Liver (tissue), 9 donors: Measurements from ENCODE around the gene HCLS1. TPM values are rescaled to one million over a fixed set of nuclear protein-coding genes. Genes with fewer than 3 reads are reported as not detected.

Experiments
- DNase-seq: peaks from one replicate; pipeline ENCODE4 v3.0.0-alpha.2; 2017; ENCODE audit warnings: low spot score
- H3K27ac ChIP-seq, 2 donors: one replicate each; pipeline ENCODE4 v1.7.0; 2013; ENCODE audit warnings: inconsistent platforms in 2 of 2, low read length in 2 of 2, control low read depth in 1 of 2, low read depth in 1 of 2, mild to moderate bottlenecking in 1 of 2
- H3K27me3 ChIP-seq, 4 donors: one replicate each; pipeline versions ENCODE4 v1.6.1 to v1.7.0; 2013; ENCODE audit warnings: low read length in 3 of 4, inconsistent platforms in 1 of 4, mild to moderate bottlenecking in 1 of 4, moderate library complexity in 1 of 4; ENCODE audit not compliant: control insufficient read depth in 4 of 4, insufficient read depth in 4 of 4
- H3K36me3 ChIP-seq, 4 donors: one replicate each; pipeline versions ENCODE4 v1.6.1 to v1.7.0; 2013; ENCODE audit warnings: low read length in 3 of 4, mild to moderate bottlenecking in 3 of 4, low read depth in 1 of 4, moderate library complexity in 1 of 4; ENCODE audit not compliant: control insufficient read depth in 4 of 4, insufficient read depth in 3 of 4
- H3K4me1 ChIP-seq, 4 donors: one replicate each; pipeline versions ENCODE4 v1.6.1 to v1.7.0; 2013; ENCODE audit warnings: low read length in 3 of 4, mild to moderate bottlenecking in 3 of 4, moderate library complexity in 1 of 4; ENCODE audit not compliant: control insufficient read depth in 4 of 4, insufficient read depth in 4 of 4
- H3K4me3 ChIP-seq, 3 donors: one replicate each; pipeline versions ENCODE4 v1.6.1 to v1.7.0; 2013; ENCODE audit warnings: low read length in 3 of 3, control low read depth in 1 of 3, low read depth in 1 of 3, mild to moderate bottlenecking in 1 of 3
- H3K9ac ChIP-seq, 2 donors: one replicate each; pipeline ENCODE4 v1.7.0; 2013; ENCODE audit warnings: low read length in 2 of 2, mild to moderate bottlenecking in 2 of 2, moderate library complexity in 2 of 2, control low read depth in 1 of 2, low read depth in 1 of 2
- H3K9me3 ChIP-seq, 4 donors: one replicate each; pipeline versions ENCODE4 v1.6.1 to v1.7.0; 2013; ENCODE audit warnings: low read length in 3 of 4; ENCODE audit not compliant: control insufficient read depth in 4 of 4
- ATF3 ChIP-seq: IDR thresholded peaks from 2 replicates; pipeline ENCODE4 v1.6.1; 2016; ENCODE audit warnings: antibody characterized with exemption
- EGR1 ChIP-seq, 2 donors: IDR thresholded peaks; 2 replicates each; pipeline ENCODE4 v1.6.1; 2016 to 2018; ENCODE audit warnings: antibody characterized with exemption in 2 of 2, low read depth in 2 of 2
- FOXA1 ChIP-seq: IDR thresholded peaks from 2 replicates; pipeline ENCODE4 v1.6.1; 2016; ENCODE audit warnings: antibody characterized with exemption
- FOXA2 ChIP-seq: IDR thresholded peaks from 2 replicates; pipeline ENCODE4 v1.6.1; 2016; ENCODE audit warnings: antibody characterized with exemption
- GABPA ChIP-seq, 2 donors: IDR thresholded peaks in 1 of 2; conservative IDR thresholded peaks in 1 of 2; 2 replicates each; pipeline ENCODE4 v1.6.1; 2016; ENCODE audit warnings: antibody characterized with exemption in 2 of 2, mild to moderate bottlenecking in 1 of 2, moderate library complexity in 1 of 2
- HNF4A ChIP-seq, 2 donors: conservative IDR thresholded peaks; 2 replicates each; pipeline ENCODE4 v1.6.1; 2016; ENCODE audit warnings: antibody characterized with exemption in 2 of 2, mild to moderate bottlenecking in 2 of 2
- HNF4G ChIP-seq: IDR thresholded peaks from 2 replicates; pipeline ENCODE4 v1.6.1; 2016; ENCODE audit warnings: antibody characterized with exemption
- JUND ChIP-seq, 2 donors: IDR thresholded peaks; 2 replicates each; pipeline ENCODE4 v1.6.1; 2016; ENCODE audit warnings: antibody characterized with exemption in 2 of 2
- NR2F2 ChIP-seq: IDR thresholded peaks from 2 replicates; pipeline ENCODE4 v1.6.1; 2016; ENCODE audit warnings: antibody characterized with exemption
- RAD21 ChIP-seq, 2 donors: IDR thresholded peaks; 2 replicates each; pipeline ENCODE4 v1.6.1; 2016; ENCODE audit warnings: antibody characterized with exemption in 2 of 2, mild to moderate bottlenecking in 2 of 2
- RXRA ChIP-seq, 2 donors: IDR thresholded peaks; 2 replicates each; pipeline ENCODE4 v1.6.1; 2017 to 2018; ENCODE audit warnings: antibody characterized with exemption in 2 of 2, mild to moderate bottlenecking in 1 of 2
- SP1 ChIP-seq: IDR thresholded peaks from 2 replicates; pipeline ENCODE4 v1.6.1; 2018; ENCODE audit warnings: antibody characterized with exemption, mild to moderate bottlenecking
- TAF1 ChIP-seq: conservative IDR thresholded peaks from 2 replicates; pipeline ENCODE4 v1.6.1; 2016; ENCODE audit warnings: antibody characterized with exemption, mild to moderate bottlenecking
- YY1 ChIP-seq: IDR thresholded peaks from 2 replicates; pipeline ENCODE4 v1.6.1; 2016; ENCODE audit warnings: antibody characterized with exemption, mild to moderate bottlenecking
- WGBS: extraction: QIAGEN DNeasy Blood & Tissue Kit; methylation state at CpG from one replicate; pipeline ENCODE4 v1.1.7; 2013; 5-methylcytosine and 5-hydroxymethylcytosine counted together
- polyA plus RNA-seq, 2 donors: library from polyadenylated mRNA; stranded (reverse) in 1 of 2; unstranded in 1 of 2; fragments of 200-250 nt in 1 of 2; fragments of >200 nt in 1 of 2; fragmentation: Nextera tagmentation in 1 of 2; extraction: Ambion mirVana in 1 of 2; gene quantifications; one replicate each; pipeline versions ENCODE4 v1.2.1 to v1.2.3, GENCODE V29; 2013 to 2015
- total RNA-seq, 2 donors: library from RNA; depleted of rRNA; stranded (reverse); fragments of >200 nt; gene quantifications; one replicate each; pipeline ENCODE4 v1.2.3, GENCODE V29; 2014
- TF ChIP-seq, protein P1 (sequence below): IDR thresholded peaks from 2 replicates; pipeline ENCODE4 v1.6.1; 2016; ENCODE audit warnings: antibody characterized with exemption
- TF ChIP-seq, protein P2 (sequence below): IDR thresholded peaks from 2 replicates; pipeline ENCODE4 v1.6.1; 2016; ENCODE audit warnings: antibody characterized with exemption, mild to moderate bottlenecking
- TF ChIP-seq, protein P3 (sequence below): fragments of 150-350 bp; IDR thresholded peaks from 2 replicates; pipeline ENCODE4 v1.5.1; 2017; ENCODE audit warnings: improper control_type of control experiment, low read depth, low read length; ENCODE audit not compliant: missing input control
- TF ChIP-seq, protein P4 (sequence below): IDR thresholded peaks from 2 replicates; pipeline ENCODE4 v1.6.1; 2016; ENCODE audit warnings: antibody characterized with exemption
- donor health status: healthy.
- donor health status: healthy.
- donor health status: healthy.
- donor health status: healthy.
- donor health status: healthy.

HCLS1 gene
- total and polyA plus RNA-seq, 4 donors = 17.2 to 39.8 (median 22.5) TPM

- no peak overlapping the region for H3K9ac ChIP-seq
- H3K27ac ChIP-seq = no peak overlapping the region
- DNase-seq = no peak
- TF ChIP-seq FOXA1 (no peak), TAF1 (no peak), NR2F2 (no peak), GABPA (IDR thresholded peaks at IDR 0.05 in 1 of 2, conservative IDR thresholded peaks at IDR 0.05 in 1 of 2) (no peak), HNF4G (no peak), EGR1 (IDR thresholded peaks at IDR 0.05; ENCODE audit: low read depth in 2 of 2) (no peak), RAD21 (IDR thresholded peaks at IDR 0.05) (no peak), HNF4A (conservative IDR thresholded peaks at IDR 0.05) (no peak), ATF3 (no peak), JUND (IDR thresholded peaks at IDR 0.05) (no peak), FOXA2 (no peak), SP1 (no peak), RXRA (IDR thresholded peaks at IDR 0.05) (no peak), YY1 (no peak)
- TF ChIP-seq, protein P1, sequence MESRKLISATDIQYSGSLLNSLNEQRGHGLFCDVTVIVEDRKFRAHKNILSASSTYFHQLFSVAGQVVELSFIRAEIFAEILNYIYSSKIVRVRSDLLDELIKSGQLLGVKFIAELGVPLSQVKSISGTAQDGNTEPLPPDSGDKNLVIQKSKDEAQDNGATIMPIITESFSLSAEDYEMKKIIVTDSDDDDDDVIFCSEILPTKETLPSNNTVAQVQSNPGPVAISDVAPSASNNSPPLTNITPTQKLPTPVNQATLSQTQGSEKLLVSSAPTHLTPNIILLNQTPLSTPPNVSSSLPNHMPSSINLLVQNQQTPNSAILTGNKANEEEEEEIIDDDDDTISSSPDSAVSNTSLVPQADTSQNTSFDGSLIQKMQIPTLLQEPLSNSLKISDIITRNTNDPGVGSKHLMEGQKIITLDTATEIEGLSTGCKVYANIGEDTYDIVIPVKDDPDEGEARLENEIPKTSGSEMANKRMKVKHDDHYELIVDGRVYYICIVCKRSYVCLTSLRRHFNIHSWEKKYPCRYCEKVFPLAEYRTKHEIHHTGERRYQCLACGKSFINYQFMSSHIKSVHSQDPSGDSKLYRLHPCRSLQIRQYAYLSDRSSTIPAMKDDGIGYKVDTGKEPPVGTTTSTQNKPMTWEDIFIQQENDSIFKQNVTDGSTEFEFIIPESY = no peak
- TF ChIP-seq, protein P2, sequence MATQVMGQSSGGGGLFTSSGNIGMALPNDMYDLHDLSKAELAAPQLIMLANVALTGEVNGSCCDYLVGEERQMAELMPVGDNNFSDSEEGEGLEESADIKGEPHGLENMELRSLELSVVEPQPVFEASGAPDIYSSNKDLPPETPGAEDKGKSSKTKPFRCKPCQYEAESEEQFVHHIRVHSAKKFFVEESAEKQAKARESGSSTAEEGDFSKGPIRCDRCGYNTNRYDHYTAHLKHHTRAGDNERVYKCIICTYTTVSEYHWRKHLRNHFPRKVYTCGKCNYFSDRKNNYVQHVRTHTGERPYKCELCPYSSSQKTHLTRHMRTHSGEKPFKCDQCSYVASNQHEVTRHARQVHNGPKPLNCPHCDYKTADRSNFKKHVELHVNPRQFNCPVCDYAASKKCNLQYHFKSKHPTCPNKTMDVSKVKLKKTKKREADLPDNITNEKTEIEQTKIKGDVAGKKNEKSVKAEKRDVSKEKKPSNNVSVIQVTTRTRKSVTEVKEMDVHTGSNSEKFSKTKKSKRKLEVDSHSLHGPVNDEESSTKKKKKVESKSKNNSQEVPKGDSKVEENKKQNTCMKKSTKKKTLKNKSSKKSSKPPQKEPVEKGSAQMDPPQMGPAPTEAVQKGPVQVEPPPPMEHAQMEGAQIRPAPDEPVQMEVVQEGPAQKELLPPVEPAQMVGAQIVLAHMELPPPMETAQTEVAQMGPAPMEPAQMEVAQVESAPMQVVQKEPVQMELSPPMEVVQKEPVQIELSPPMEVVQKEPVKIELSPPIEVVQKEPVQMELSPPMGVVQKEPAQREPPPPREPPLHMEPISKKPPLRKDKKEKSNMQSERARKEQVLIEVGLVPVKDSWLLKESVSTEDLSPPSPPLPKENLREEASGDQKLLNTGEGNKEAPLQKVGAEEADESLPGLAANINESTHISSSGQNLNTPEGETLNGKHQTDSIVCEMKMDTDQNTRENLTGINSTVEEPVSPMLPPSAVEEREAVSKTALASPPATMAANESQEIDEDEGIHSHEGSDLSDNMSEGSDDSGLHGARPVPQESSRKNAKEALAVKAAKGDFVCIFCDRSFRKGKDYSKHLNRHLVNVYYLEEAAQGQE = no peak
- TF ChIP-seq, protein P3, sequence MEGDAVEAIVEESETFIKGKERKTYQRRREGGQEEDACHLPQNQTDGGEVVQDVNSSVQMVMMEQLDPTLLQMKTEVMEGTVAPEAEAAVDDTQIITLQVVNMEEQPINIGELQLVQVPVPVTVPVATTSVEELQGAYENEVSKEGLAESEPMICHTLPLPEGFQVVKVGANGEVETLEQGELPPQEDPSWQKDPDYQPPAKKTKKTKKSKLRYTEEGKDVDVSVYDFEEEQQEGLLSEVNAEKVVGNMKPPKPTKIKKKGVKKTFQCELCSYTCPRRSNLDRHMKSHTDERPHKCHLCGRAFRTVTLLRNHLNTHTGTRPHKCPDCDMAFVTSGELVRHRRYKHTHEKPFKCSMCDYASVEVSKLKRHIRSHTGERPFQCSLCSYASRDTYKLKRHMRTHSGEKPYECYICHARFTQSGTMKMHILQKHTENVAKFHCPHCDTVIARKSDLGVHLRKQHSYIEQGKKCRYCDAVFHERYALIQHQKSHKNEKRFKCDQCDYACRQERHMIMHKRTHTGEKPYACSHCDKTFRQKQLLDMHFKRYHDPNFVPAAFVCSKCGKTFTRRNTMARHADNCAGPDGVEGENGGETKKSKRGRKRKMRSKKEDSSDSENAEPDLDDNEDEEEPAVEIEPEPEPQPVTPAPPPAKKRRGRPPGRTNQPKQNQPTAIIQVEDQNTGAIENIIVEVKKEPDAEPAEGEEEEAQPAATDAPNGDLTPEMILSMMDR = no peak
- TF ChIP-seq, protein P4, sequence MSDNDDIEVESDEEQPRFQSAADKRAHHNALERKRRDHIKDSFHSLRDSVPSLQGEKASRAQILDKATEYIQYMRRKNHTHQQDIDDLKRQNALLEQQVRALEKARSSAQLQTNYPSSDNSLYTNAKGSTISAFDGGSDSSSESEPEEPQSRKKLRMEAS = no peak
- H3K27me3 ChIP-seq = no peaks in the 10 kb centered on the region
- WGBS = 97% methylated on average over 2 of the region's 2 CpGs
- H3K4me3 ChIP-seq = no peak overlapping the region
- peaks cover 2 to 43% (median 26%) of the 10 kb centered on the region in 4 donors for H3K36me3 ChIP-seq
- H3K4me1 ChIP-seq = no peaks in the 10 kb centered on the region
- H3K9me3 ChIP-seq = no peaks in the 10 kb centered on the region
Observed at GRCh38 chr3:121692010-121692699, 31.5 kb upstream of the HCLS1 start.
